HepG2 (cell line): ENCODE results near the gene BIRC2. TPM values are rescaled to one million over a fixed set of nuclear protein-coding genes. Genes with fewer than 3 reads are reported as not detected.
A peak's percentile ranks its signal among the peaks of the same experiment; 100 is the strongest.

ENCODE experiments used
- CREBL2 ChIP-seq: sonication (generic); formaldehyde crosslinking; IDR thresholded peaks from 2 replicates; pipeline ENCODE4 v1.8.1; 2023; ENCODE audit warnings: missing genetic modification reagents, mild to moderate bottlenecking, borderline replicate concordance
- DPF2 ChIP-seq: sonication (generic); formaldehyde crosslinking; IDR thresholded peaks from 2 replicates; pipeline ENCODE4 v1.4.0; 2020; ENCODE audit warnings: mild to moderate bottlenecking, low read depth, missing genetic modification reagents, borderline replicate concordance
- FOXC1 ChIP-seq: sonication (generic); formaldehyde crosslinking; IDR thresholded peaks from 2 replicates; pipeline ENCODE4 v1.8.0; 2022; ENCODE audit warnings: mild to moderate bottlenecking, missing genetic modification reagents, borderline replicate concordance
- HNF1A ChIP-seq, 2 experiments: sonication (generic) in 1 of 2; formaldehyde crosslinking in 1 of 2; IDR thresholded peaks; 2 replicates each; pipeline versions ENCODE4 v1.4.0 to v1.6.1; 2016 to 2020; ENCODE audit warnings: borderline replicate concordance in 1 of 2, low read depth in 1 of 2, mild to moderate bottlenecking in 1 of 2, missing genetic modification reagents in 1 of 2
- HNRNPUL1 ChIP-seq: fragments of 200-400 bp; formaldehyde crosslinking; IDR thresholded peaks from 2 replicates; pipeline ENCODE4 v1.6.1; 2017; ENCODE audit warnings: low read depth, mild to moderate bottlenecking, low read length, moderate library complexity
- KDM3A ChIP-seq: IDR thresholded peaks from 2 replicates; pipeline ENCODE4 v1.6.1; 2018; ENCODE audit warnings: low read depth, missing compliant biosample characterization
- LBX2 ChIP-seq: sonication (generic); formaldehyde crosslinking; IDR thresholded peaks from 2 replicates; pipeline ENCODE4 v1.5.0; 2020; ENCODE audit warnings: missing genetic modification reagents, mild to moderate bottlenecking, borderline replicate concordance
- MBD4 ChIP-seq: IDR thresholded peaks from 2 replicates; pipeline ENCODE4 v1.6.1; 2012; ENCODE audit warnings: low read length, inconsistent platforms, borderline replicate concordance
- MLLT10 ChIP-seq: sonication (generic); formaldehyde crosslinking; IDR thresholded peaks from 2 replicates; pipeline ENCODE4 v1.4.0; 2020; ENCODE audit warnings: missing genetic modification reagents
- NR2F1 ChIP-seq, 2 experiments: fragments of 450-650 bp in 1 of 2; formaldehyde crosslinking in 1 of 2; IDR thresholded peaks; 2 replicates each; pipeline versions ENCODE4 v1.5.0 to v1.6.1; 2016 to 2020; ENCODE audit warnings: mild to moderate bottlenecking in 1 of 2, missing compliant biosample characterization in 1 of 2, missing genetic modification reagents in 1 of 2, moderate library complexity in 1 of 2
- PBX2 ChIP-seq: IDR thresholded peaks from 2 replicates; pipeline ENCODE4 v1.6.1; 2016; ENCODE audit warnings: control low read depth
- ZBTB46 ChIP-seq: sonication (generic); formaldehyde crosslinking; IDR thresholded peaks from 2 replicates; pipeline ENCODE4 v1.4.0; 2020; ENCODE audit warnings: mild to moderate bottlenecking, missing genetic modification reagents, borderline replicate concordance
- ZFP41 ChIP-seq: sonication (generic); formaldehyde crosslinking; IDR thresholded peaks from 2 replicates; pipeline ENCODE4 v1.4.0; 2020; ENCODE audit warnings: mild to moderate bottlenecking, missing genetic modification reagents, borderline replicate concordance
- ZFYVE20 ChIP-seq: sonication (generic); formaldehyde crosslinking; IDR thresholded peaks from 2 replicates; pipeline ENCODE4 v1.8.0; 2023; ENCODE audit warnings: low read depth, mild to moderate bottlenecking, moderate library complexity, missing genetic modification reagents, borderline replicate concordance
- ZNF20 ChIP-seq: sonication (generic); formaldehyde crosslinking; IDR thresholded peaks from 2 replicates; pipeline ENCODE4 v1.4.0; 2020; ENCODE audit warnings: mild to moderate bottlenecking, moderate library complexity, missing genetic modification reagents
- ZNF263 ChIP-seq: sonication (generic); formaldehyde crosslinking; IDR thresholded peaks from 2 replicates; pipeline ENCODE4 v1.4.0; 2020; ENCODE audit warnings: missing genetic modification reagents
- ZNF768 ChIP-seq: sonication (generic); formaldehyde crosslinking; IDR thresholded peaks from 2 replicates; pipeline ENCODE4 v1.4.0; 2020; ENCODE audit warnings: missing genetic modification reagents
- polyA plus RNA-seq, 8 experiments: library from polyadenylated mRNA; depleted of rRNA in 3 of 8; stranded (reverse) in 7 of 8; unstranded in 1 of 8; fragments of >200 nt; fragmentation: Illumina TruSeq in 4 of 8; extraction: Trizol in 4 of 8; gene quantifications; 2 replicates each; pipeline versions ENCODE4 v1.2.1 to v1.2.3, GENCODE V29; 2011 to 2016; ENCODE audit warnings: low read depth in 4 of 8, missing spikeins in 1 of 8, mixed read lengths in 1 of 8; ENCODE audit not compliant: insufficient read depth in 1 of 8
- total RNA-seq, 5 experiments: library from RNA; depleted of rRNA; stranded (reverse); fragments of >200 nt; fragmentation: Illumina TruSeq; extraction: Trizol; gene quantifications; 2 replicates each; pipeline ENCODE4 v1.2.3, GENCODE V29; 2016; ENCODE audit warnings: low read depth in 1 of 5
- TF ChIP-seq, protein P1 (sequence below): sonication (generic); formaldehyde crosslinking; IDR thresholded peaks from 2 replicates; pipeline ENCODE4 v1.5.1; 2020; ENCODE audit warnings: mild to moderate bottlenecking, missing genetic modification reagents, moderate library complexity

The BIRC2 gene
- total and polyA plus RNA-seq, 2 of the 13 experiments (the other 11 are each of a cell fraction or from before 2014, with no cell fraction given), result 61.7 to 62.2 TPM

GRCh38 chr11:102346748-102347461 is at the start of gene BIRC2 (continued):
- no peak for TF ChIP-seq HNF1A (IDR thresholded peaks at IDR 0.05; ENCODE audit: low read depth)
- peak; percentile 78 for TF ChIP-seq HNF1A (CRISPR knock-in tag; IDR thresholded peaks at IDR 0.05; ENCODE audit: borderline replicate concordance)
- peak; percentile 62; the same call in 1 of the 2 replicates for TF ChIP-seq ZNF768 (CRISPR knock-in tag)
- TF ChIP-seq CREBL2 (CRISPR knock-in tag), result no peak
- no peak for TF ChIP-seq DPF2 (CRISPR knock-in tag)
- 0 out of 2 replicates have a peak, but pooled peaks have one; percentile 52 for TF ChIP-seq ZNF20 (CRISPR knock-in tag)
- TF ChIP-seq HNRNPUL1, result no peak
- no peak for TF ChIP-seq LBX2 (CRISPR knock-in tag)
- TF ChIP-seq FOXC1 (CRISPR knock-in tag), result peak; percentile 44; the same call in 1 of the 2 replicates
- peak; percentile 68; the same call in 1 of the 2 replicates for TF ChIP-seq KDM3A (CRISPR knock-in tag)
- no peak for TF ChIP-seq MBD4
- TF ChIP-seq ZNF263 (CRISPR knock-in tag), result no peak; the same call in 1 of the 2 replicates
- no peak for TF ChIP-seq ZBTB46 (CRISPR knock-in tag)
- no peak for TF ChIP-seq NR2F1 (CRISPR knock-in tag; IDR thresholded peaks at IDR 0.05)
- TF ChIP-seq ZFP41 (CRISPR knock-in tag), result no peak; the same call in 1 of the 2 replicates
- no peak for TF ChIP-seq MLLT10 (CRISPR knock-in tag)
- TF ChIP-seq, protein P1, sequence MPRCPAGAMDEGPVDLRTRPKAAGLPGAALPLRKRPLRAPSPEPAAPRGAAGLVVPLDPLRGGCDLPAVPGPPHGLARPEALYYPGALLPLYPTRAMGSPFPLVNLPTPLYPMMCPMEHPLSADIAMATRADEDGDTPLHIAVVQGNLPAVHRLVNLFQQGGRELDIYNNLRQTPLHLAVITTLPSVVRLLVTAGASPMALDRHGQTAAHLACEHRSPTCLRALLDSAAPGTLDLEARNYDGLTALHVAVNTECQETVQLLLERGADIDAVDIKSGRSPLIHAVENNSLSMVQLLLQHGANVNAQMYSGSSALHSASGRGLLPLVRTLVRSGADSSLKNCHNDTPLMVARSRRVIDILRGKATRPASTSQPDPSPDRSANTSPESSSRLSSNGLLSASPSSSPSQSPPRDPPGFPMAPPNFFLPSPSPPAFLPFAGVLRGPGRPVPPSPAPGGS, result peak; percentile 62; the same call in 1 of the 2 replicates
- no peak for TF ChIP-seq PBX2 (CRISPR knock-in tag)
- no peak for TF ChIP-seq ZFYVE20 (CRISPR knock-in tag)
